ENCODE results near the gene DCHS1.

DCHS1 gene

GRCh38 chr11:6646918-6647679, 8.5 kb downstream of the DCHS1 start:
- Histone ChIP-seq H3K27me3 (ENCODE audit: low read depth) (peaks cover 4% of the 10 kb centered on the region; the same call in 1 of the 2 replicates), H3K36me3 (replicated peaks) (no peaks in the 10 kb centered on the region), H3K4me3 (no peak overlapping the region), H3K4me1 (no peaks in the 10 kb centered on the region), H3K9me3 (no peaks in the 10 kb centered on the region)
- in situ Hi-C loops (cut with MboI; ENCODE audit: low sequenced_read_pairs), result no loop called here
- no peak for DNase-seq (ENCODE audit: low spot score in 2 of 2)

DNA sequence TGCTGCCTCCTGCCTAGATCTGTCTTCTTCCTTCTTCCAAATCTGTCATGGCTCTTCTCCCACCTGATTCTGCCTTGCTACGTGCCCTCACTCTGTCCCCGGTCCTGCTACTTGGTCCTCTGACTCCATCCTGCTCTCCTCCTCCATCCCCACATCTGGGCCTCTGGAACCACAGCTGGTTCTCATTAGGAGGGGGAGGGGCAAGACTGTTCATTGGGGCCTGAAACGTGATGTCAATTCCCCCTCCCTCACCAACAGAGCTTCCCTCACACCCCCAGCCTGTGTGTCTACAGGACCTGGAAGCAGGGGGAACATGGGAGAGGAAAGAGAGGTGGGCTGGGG, 9.1 kb downstream of the DCHS1 start:
- no peak overlapping the region for H3K4me3 ChIP-seq

DNA sequence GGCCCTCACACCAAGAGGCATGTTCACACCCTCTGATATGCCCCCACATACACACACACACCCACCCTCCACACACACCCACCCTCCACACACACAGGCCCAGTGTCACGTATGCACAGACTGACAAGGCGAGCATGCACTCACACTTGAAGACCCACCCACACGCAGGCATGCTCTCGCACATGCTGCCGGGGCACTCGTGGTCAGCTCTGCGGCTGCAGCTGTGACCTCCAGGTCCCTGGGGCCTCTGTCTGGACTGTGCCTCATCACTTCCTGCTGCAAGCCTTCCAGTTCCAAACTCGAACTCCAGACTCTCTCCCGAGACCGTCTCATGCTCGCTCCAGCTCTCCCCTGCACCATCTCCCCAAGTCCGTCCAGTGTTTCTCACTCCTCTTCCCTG, 9.5 kb downstream of the DCHS1 start:
- Histone ChIP-seq H3K27me3 (ENCODE audit: low read depth) (no peaks in the 10 kb centered on the region), H3K4me1 (no peaks in the 10 kb centered on the region), H3K36me3 (replicated peaks) (no peaks in the 10 kb centered on the region), H3K4me3 (no peak overlapping the region), H3K9me3 (no peaks in the 10 kb centered on the region)
- no peak for DNase-seq (ENCODE audit: low spot score in 2 of 2)
- in situ Hi-C loops (cut with MboI; ENCODE audit: low sequenced_read_pairs), result no loop called here

More for the DNA sequence above, 9.1 kb downstream of the DCHS1 start:
- Histone ChIP-seq H3K36me3 (replicated peaks) (no peaks in the 10 kb centered on the region), H3K27me3 (ENCODE audit: low read depth) (no peaks in the 10 kb centered on the region), H3K4me1 (no peaks in the 10 kb centered on the region), H3K9me3 (no peaks in the 10 kb centered on the region)
- in situ Hi-C loops (cut with MboI; ENCODE audit: low sequenced_read_pairs), result no loop called here
- DNase-seq (ENCODE audit: low spot score in 2 of 2), result no peak

DNA sequence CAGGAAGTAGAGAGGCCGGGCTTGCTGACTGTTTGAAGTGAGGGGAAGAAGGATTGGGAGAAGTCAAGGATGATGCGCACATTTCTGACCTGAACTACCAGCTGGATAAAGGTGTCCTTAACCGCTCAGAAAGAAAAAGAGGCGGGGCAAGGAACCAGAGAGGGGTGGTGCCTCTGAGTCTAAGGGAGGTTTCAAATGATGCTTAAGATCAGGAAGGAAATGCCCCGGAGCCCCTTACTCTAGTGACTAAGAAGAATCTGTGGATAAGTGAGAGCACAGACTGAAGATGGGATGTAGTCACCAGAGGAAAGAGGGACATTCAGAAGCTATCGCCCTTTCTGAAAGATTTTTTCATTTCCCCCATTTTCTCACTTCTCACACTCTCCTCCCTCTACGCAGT, 12.7 kb downstream of the DCHS1 start:
- Histone ChIP-seq H3K4me1 (no peaks in the 10 kb centered on the region), H3K36me3 (replicated peaks) (no peaks in the 10 kb centered on the region), H3K27me3 (ENCODE audit: low read depth) (no peaks in the 10 kb centered on the region), H3K9me3 (no peaks in the 10 kb centered on the region), H3K4me3 (no peak overlapping the region)
- in situ Hi-C loops (cut with MboI; ENCODE audit: low sequenced_read_pairs), result no loop called here
- DNase-seq (ENCODE audit: low spot score in 2 of 2), result no peak

GRCh38 chr11:6640985-6641701, 14.5 kb downstream of the DCHS1 start:
- no peaks in the 10 kb centered on the region for H3K36me3 ChIP-seq (replicated peaks)
- DNase-seq (ENCODE audit: low spot score in 2 of 2), result no peak
- no peaks in the 10 kb centered on the region for H3K9me3 ChIP-seq
- in situ Hi-C loops (cut with MboI; ENCODE audit: low sequenced_read_pairs), result no loop called here
- no peaks in the 10 kb centered on the region for H3K4me1 ChIP-seq
- no peaks in the 10 kb centered on the region for H3K27me3 ChIP-seq (ENCODE audit: low read depth)
- H3K4me3 ChIP-seq, result no peak overlapping the region

- DNase-seq (ENCODE audit: low spot score in 2 of 2), result no peak
- in situ Hi-C loops (cut with MboI; ENCODE audit: low sequenced_read_pairs), result no loop called here
- no peaks in the 10 kb centered on the region for H3K4me1 ChIP-seq
- no peaks in the 10 kb centered on the region for H3K27me3 ChIP-seq (ENCODE audit: low read depth)
- no peaks in the 10 kb centered on the region for H3K9me3 ChIP-seq
- no peak overlapping the region for H3K4me3 ChIP-seq
- H3K36me3 ChIP-seq (replicated peaks), result no peaks in the 10 kb centered on the region
Observed at GRCh38 chr11:6640036-6640984, 15.3 kb downstream of the DCHS1 start.

DNA sequence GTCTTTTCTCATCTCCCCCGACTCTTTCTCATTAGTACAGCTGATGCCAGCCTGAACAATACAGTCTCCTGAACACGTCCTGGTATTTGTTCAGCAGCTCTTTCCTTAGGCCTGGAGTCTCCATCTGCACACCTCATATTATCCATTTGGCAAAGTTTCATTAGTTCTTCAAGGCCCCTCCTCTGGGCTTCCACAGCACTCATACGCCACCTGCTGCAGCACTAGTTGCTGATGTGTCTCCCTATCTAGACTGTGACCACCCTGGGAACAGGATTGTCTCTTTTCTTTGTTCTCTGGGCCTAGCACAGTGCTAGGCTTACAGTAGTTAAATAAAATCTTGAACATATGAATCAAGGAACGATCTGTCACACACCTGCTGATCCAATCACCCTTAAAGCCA, 17.2 kb downstream of the DCHS1 start:
- H3K4me3 ChIP-seq, result no peak overlapping the region
- in situ Hi-C loops (cut with MboI; ENCODE audit: low sequenced_read_pairs), result no loop called here
- no peak for DNase-seq (ENCODE audit: low spot score in 2 of 2)

DNA sequence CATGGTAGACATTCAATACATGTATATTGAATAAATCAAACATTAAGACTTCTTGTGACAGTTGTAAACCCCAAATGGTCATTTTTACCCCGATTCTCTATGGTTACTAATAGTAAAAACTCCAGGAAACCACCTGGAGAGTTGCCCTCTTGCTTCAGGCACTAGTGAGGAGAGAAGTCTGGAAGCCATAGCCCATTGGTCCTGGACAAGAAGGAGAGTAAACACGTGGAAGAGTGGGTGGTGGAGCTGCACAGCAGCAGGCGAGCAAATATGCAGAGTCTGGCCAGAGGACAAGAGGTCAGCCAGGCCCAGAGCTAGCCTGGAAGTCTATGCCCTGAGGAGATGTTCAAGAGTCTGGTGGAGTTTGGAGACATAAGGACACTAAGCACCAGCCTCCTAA, 17.7 kb downstream of the DCHS1 start:
- no peaks in the 10 kb centered on the region for H3K36me3 ChIP-seq (replicated peaks)
- H3K4me3 ChIP-seq, result no peak overlapping the region
- H3K4me1 ChIP-seq, result no peaks in the 10 kb centered on the region
- H3K9me3 ChIP-seq, result no peaks in the 10 kb centered on the region
- DNase-seq (ENCODE audit: low spot score in 2 of 2), result no peak
- in situ Hi-C loops (cut with MboI; ENCODE audit: low sequenced_read_pairs), result no loop called here
- no peaks in the 10 kb centered on the region for H3K27me3 ChIP-seq (ENCODE audit: low read depth)

More for the DNA sequence above, 17.2 kb downstream of the DCHS1 start:
- no peaks in the 10 kb centered on the region for H3K9me3 ChIP-seq
- H3K27me3 ChIP-seq (ENCODE audit: low read depth), result no peaks in the 10 kb centered on the region
- H3K4me1 ChIP-seq, result no peaks in the 10 kb centered on the region
- H3K36me3 ChIP-seq (replicated peaks), result no peaks in the 10 kb centered on the region

- H3K27me3 ChIP-seq (ENCODE audit: low read depth), result no peaks in the 10 kb centered on the region
- no peaks in the 10 kb centered on the region for H3K36me3 ChIP-seq (replicated peaks)
- no peaks in the 10 kb centered on the region for H3K4me1 ChIP-seq
- no peak for DNase-seq (ENCODE audit: low spot score in 2 of 2)
- no peak overlapping the region for H3K4me3 ChIP-seq
- in situ Hi-C loops (cut with MboI; ENCODE audit: low sequenced_read_pairs), result no loop called here
- no peaks in the 10 kb centered on the region for H3K9me3 ChIP-seq
Observed at GRCh38 chr11:6636480-6636879, 19.1 kb downstream of the DCHS1 start.

DNA sequence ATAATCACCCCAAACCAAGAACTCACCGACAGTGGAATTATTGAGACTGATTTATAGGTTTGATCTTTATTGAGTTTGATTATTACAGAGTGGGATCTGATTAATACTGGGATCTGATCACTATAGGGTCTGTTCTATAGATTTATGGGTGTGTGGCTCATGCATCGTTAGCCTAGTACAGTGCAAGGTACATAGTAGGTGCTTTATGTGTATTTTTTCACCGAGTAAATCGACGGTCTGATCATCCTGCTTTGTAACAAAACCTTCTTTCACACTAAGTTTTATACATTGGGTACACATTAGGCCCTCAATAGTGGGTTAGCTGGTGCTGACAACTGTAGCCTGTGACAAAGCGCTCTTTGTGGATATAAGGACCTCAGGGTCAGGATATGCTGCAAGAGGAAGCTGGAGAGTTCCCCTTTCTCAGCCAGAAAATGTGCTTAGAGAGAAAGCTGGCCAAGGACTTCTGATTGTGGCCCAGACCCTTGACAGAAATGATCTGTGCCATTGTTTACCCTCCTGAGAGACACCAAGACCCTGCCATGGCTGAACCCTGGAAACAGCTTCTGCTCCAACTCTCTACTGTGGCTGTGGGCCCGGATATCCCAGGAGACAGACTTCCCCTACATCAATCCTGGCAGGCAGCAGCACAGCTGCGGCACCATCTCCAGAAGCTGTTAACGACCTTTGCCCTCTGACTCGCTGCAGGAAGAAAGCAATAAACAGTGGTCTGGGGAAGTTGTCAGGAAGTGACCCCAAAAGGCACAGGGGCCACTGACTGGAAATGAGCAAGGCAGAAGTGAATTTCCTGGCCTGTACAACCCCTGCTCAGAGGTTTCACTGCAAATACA, 20.3 kb downstream of the DCHS1 start:
- no peaks in the 10 kb centered on the region for H3K36me3 ChIP-seq (replicated peaks)
- no peak for DNase-seq (ENCODE audit: low spot score in 2 of 2)
- no peak overlapping the region for H3K4me3 ChIP-seq
- H3K4me1 ChIP-seq, result no peaks in the 10 kb centered on the region
- no peaks in the 10 kb centered on the region for H3K27me3 ChIP-seq (ENCODE audit: low read depth)
- H3K9me3 ChIP-seq, result no peaks in the 10 kb centered on the region
- in situ Hi-C loops (cut with MboI; ENCODE audit: low sequenced_read_pairs), result no loop called here

- H3K27me3 ChIP-seq (ENCODE audit: low read depth), result no peaks in the 10 kb centered on the region
- no peak for DNase-seq (ENCODE audit: low spot score in 2 of 2)
- no peaks in the 10 kb centered on the region for H3K4me1 ChIP-seq
- H3K9me3 ChIP-seq, result no peaks in the 10 kb centered on the region
- in situ Hi-C loops (cut with MboI; ENCODE audit: low sequenced_read_pairs), result no loop called here
- no peak overlapping the region for H3K4me3 ChIP-seq
- no peaks in the 10 kb centered on the region for H3K36me3 ChIP-seq (replicated peaks)
Observed at GRCh38 chr11:6634534-6634933, 21.1 kb downstream of the DCHS1 start.

DNA sequence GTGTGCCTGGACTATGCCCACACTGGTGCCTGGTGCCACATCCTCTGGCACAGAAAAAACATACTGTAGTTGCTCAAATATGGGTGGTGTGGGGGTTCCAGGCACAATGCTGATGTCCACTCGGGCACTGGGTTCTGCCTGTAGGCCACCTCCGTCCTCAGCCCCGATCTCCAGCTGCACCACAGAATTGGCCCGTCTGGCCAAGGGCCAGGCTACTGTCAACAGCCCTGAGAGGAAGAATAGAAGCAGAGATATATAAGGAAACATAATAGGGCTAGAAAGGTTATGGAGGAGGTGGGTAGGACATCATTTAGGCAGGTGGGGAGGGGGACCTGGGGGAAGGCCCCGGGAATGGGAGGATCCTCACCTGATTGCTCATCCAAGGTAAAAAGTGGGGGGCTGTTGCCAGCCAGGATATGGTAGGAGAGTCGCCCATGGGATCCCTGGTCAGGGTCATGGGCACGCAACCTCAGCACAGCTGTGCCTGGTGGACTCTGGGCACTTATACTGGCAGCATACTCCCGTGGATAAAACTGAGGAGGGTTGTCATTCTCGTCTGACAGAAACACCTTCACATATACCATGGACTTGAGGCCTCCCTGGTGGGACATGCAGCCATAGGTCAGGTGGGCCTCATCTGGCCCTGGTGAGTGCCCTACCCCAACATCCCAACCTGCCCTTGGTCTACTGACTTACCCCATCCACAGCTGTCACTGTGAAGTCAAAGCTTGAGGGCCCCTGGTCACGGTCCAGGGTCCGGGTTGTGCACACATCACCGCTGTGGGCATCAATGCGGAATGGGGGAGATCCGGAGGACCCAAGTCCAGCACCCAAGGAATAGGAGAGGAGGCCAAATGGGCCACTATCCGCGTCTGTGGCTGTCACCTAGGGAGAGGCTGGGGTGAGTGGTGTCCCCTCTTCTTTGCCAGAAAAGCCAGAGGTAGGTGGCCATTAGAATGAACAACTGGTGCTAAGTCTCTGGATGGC, 21.9 kb downstream of the DCHS1 start:
- in situ Hi-C loops (cut with MboI; ENCODE audit: low sequenced_read_pairs), result no loop called here
- Histone ChIP-seq H3K4me3 (no peak overlapping the region), H3K36me3 (replicated peaks) (no peaks in the 10 kb centered on the region)

More for the DNA sequence above, 21.9 kb downstream of the DCHS1 start:
- Histone ChIP-seq H3K9me3 (no peaks in the 10 kb centered on the region), H3K27me3 (ENCODE audit: low read depth) (no peaks in the 10 kb centered on the region), H3K4me1 (no peaks in the 10 kb centered on the region)
- DNase-seq (ENCODE audit: low spot score in 2 of 2), result no peak

Data from HAP-1 (cell line).